Left ventricle myocardium inferior (tissue), 1 donor: ENCODE data around the gene MAP7. TPM values are rescaled to one million over a fixed set of nuclear protein-coding genes. Genes with fewer than 3 reads are reported as not detected.

ENCODE experiments used
- DNase-seq: peaks from one replicate; pipeline ENCODE4 v3.0.0-alpha.2; 2020
- H3K27ac ChIP-seq: fragments of 200-600 bp; replicated peaks from 2 replicates; pipeline ENCODE4 v1.8.0; 2021
- H3K27me3 ChIP-seq: fragments of 200-600 bp; 2 replicates; pipeline ENCODE4 v1.8.0; 2021; ENCODE audit warnings: low read depth
- H3K36me3 ChIP-seq: fragments of 200-600 bp; 2 replicates; pipeline ENCODE4 v1.8.0; 2021
- H3K4me1 ChIP-seq: fragments of 200-600 bp; 2 replicates; pipeline ENCODE4 v1.8.0; 2021
- H3K4me3 ChIP-seq: fragments of 200-600 bp; 2 replicates; pipeline ENCODE4 v1.8.0; 2021; ENCODE audit warnings: mild to moderate bottlenecking, moderate library complexity
- H3K9me3 ChIP-seq: fragments of 200-600 bp; replicated peaks from 2 replicates; pipeline ENCODE4 v1.8.0; 2021
- CTCF ChIP-seq: fragments of 200-600 bp; IDR thresholded peaks from 2 replicates; pipeline ENCODE4 v1.8.0; 2021; ENCODE audit warnings: antibody characterized with exemption, mild to moderate bottlenecking, borderline replicate concordance
- intact Hi-C: fragments of 100-400 bp; cut with micrococcal nuclease; formaldehyde crosslinking; loops from one replicate; pipeline ENCODE4 v1.11.0; 2022
- total RNA-seq: library from RNA; stranded (reverse); fragmentation: NEBNext Ultra II Directional; extraction: Animal tissue kit (Norgen Biotek cat#: 25700); gene quantifications from one replicate; pipeline ENCODE4 v1.2.1, GENCODE V29; 2021
- donor health status: DM: no; HTN: yes; CAD: no; lungs with severe emphysema.

MAP7 gene
- total RNA-seq, 1 donor from 2014 or later, result 3.1 TPM

GRCh38 chr6:136529710-136530109 is 20.5 kb downstream of the MAP7 start:
- no peak overlapping the region for H3K27ac ChIP-seq
- intact Hi-C loops, result no loop called here

GRCh38 chr6:136528477-136528876 is 21.7 kb downstream of the MAP7 start:
- no peaks in the 10 kb centered on the region for H3K27me3 ChIP-seq
- H3K27ac ChIP-seq, result no peak overlapping the region
- peaks cover 8% of the 10 kb centered on the region for H3K4me1 ChIP-seq
- intact Hi-C loops, result no loop called here
- TF ChIP-seq CTCF, result no peak
- no peaks in the 10 kb centered on the region for H3K9me3 ChIP-seq
- H3K36me3 ChIP-seq, result no peaks in the 10 kb centered on the region
- no peak for DNase-seq
- no peak overlapping the region for H3K4me3 ChIP-seq

More at GRCh38 chr6:136529710-136530109, 20.5 kb downstream of the MAP7 start:
- no peaks in the 10 kb centered on the region for H3K27me3 ChIP-seq
- no peak for DNase-seq
- no peak overlapping the region for H3K4me3 ChIP-seq
- peaks cover 8% of the 10 kb centered on the region for H3K4me1 ChIP-seq
- no peak for TF ChIP-seq CTCF
- no peaks in the 10 kb centered on the region for H3K36me3 ChIP-seq
- H3K9me3 ChIP-seq, result no peaks in the 10 kb centered on the region

GRCh38 chr6:136527831-136528230 is 22.4 kb downstream of the MAP7 start:
- Histone ChIP-seq H3K36me3 (no peaks in the 10 kb centered on the region), H3K27ac (no peak overlapping the region), H3K27me3 (peaks cover 4% of the 10 kb centered on the region), H3K9me3 (no peaks in the 10 kb centered on the region), H3K4me3 (no peak overlapping the region), H3K4me1 (peaks cover 8% of the 10 kb centered on the region)
- no peak for TF ChIP-seq CTCF
- intact Hi-C loops, result no loop called here
- DNase-seq, result no peak

DNA sequence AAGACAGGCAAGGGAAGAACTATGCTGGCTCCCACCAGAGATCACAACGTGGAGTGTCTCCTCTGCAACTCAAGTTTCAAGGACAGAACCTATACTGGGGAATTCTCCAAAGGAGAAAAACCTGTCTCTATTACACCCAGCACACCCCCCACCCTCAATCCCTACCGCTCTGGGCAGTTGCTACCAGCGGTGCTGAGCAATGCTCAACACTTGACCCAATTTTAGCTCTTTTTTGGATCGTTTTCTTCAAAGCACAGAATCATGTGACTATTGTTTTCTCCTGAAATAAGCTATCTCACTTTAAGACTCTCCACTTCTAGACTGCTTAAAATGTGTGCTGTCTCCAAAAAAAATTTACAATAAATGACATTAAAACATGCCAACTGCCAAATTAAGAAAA is 23.3 kb downstream of the MAP7 start:
- H3K27me3 ChIP-seq, result peaks cover 5% of the 10 kb centered on the region
- no peaks in the 10 kb centered on the region for H3K9me3 ChIP-seq
- H3K4me1 ChIP-seq, result peaks cover 8% of the 10 kb centered on the region
- TF ChIP-seq CTCF, result no peak
- no peak overlapping the region for H3K27ac ChIP-seq
- intact Hi-C loops, result no loop called here
- H3K4me3 ChIP-seq, result no peak overlapping the region
- no peaks in the 10 kb centered on the region for H3K36me3 ChIP-seq
- no peak for DNase-seq

- TF ChIP-seq CTCF, result peak; percentile 44
- intact Hi-C loops, result no loop called here
- H3K27me3 ChIP-seq, result peaks cover 5% of the 10 kb centered on the region
- peaks cover 8% of the 10 kb centered on the region for H3K4me1 ChIP-seq
- DNase-seq, result peak; percentile 22
- no peak overlapping the region for H3K27ac ChIP-seq
- no peaks in the 10 kb centered on the region for H3K9me3 ChIP-seq
- H3K36me3 ChIP-seq, result no peaks in the 10 kb centered on the region
- no peak overlapping the region for H3K4me3 ChIP-seq
These were observed 23.9 kb downstream of the MAP7 start for GRCh38 chr6:136526196-136526930.
